Measurements from ENCODE around the gene MS4A13. TPM values are rescaled to one million over a fixed set of nuclear protein-coding genes. Genes with fewer than 3 reads are reported as not detected.

MS4A13 gene
- total RNA-seq, 2 experiments from 2014 or later, result not detected

DNA sequence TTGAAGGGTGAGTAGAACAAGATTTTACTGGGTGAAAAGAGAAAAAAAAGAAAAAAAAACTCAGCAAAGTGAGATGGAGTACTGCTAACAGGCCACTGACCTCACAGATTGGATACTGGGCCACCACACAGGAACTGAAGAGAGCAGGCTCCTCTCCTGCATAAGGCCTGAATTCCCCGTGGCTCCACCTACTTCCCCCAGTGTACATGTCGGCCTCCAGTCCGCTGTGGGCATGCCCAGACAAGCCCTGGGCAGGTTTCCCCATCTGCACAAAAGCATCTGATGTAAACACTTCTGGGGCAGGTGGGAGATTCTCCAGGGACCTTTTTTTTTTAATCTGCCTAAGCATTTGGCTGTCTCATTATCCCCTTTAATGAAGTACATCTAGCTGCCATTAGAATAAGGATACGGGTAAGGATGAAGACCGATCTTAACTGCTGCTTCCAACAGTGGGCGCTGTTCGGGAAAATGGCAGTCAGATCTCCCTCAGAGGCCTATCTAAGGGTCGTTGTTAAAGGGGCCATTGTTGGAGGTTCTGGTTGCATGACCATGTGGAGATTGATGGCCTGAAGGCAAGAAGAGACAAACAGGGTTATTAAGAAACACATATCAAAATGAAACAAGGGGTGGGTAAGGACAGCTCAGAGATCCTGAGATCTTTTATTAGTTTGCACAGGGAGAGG, 48.5 kb downstream of the MS4A13 start:
- H3K36me3 Mint-ChIP-seq (ENCODE audit: low read depth), result peaks cover 3% of the 10 kb centered on the region
- peaks cover 3% of the 10 kb centered on the region for H3K27me3 Mint-ChIP-seq
- no peak overlapping the region for H3K27ac Mint-ChIP-seq
- ChIA-PET CTCF (no interaction called here), POLR2A (no interaction called here)
- DNase-seq, result no peak
- H3K4me1 Mint-ChIP-seq, result peaks cover 2% of the 10 kb centered on the region
- no peak overlapping the region for H3K4me3 Mint-ChIP-seq
- H3K9me3 Mint-ChIP-seq, result peaks cover 13% of the 10 kb centered on the region

DNA sequence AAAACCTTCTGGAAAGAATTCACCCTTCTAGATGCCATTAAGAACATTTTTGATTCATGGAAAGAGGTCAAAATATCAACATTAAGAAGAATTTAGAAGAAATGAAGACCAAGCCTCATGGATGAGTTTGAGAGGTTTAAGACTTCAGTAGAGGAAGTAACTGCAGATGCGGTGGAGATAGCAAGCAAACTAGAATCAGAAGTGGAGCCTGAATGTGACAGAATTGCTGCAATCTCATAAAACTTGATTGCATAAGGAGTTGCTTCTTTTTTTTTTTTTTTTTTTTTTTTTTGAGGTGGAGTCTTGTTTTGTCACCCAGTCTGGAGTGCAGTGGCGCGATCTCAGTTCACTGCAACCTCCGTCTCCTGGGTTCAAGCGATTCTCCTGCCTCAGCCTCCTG, 51.6 kb downstream of the MS4A13 start:
- Mint-ChIP-seq H3K4me3 (no peak overlapping the region), H3K9me3 (peaks cover 10% of the 10 kb centered on the region), H3K36me3 (ENCODE audit: low read depth) (peaks cover 3% of the 10 kb centered on the region), H3K4me1 (peaks cover 2% of the 10 kb centered on the region), H3K27ac (no peak overlapping the region), H3K27me3 (peaks cover 8% of the 10 kb centered on the region)
- no peak for DNase-seq
- POLR2A ChIA-PET, result no interaction called here
- CTCF ChIA-PET, result no interaction called here

DNA sequence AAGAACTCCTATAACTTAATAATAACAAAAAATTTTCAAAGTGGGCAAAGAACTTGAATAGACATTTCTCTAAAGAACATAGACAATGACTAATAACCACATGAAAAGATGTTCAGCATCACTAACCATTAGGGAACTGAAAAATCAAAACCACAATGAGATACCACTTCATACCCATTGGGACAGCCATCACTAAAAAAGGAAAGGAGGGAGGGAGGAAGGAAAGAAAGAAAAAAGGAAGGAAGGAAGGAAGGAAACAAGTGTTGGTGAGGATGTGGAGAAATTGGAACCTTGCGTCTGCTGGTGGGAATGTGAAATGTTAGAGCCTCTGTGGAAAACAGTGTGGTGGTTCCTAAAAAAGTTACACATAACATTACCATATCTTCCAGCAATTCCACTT, 55.8 kb downstream of the MS4A13 start:
- H3K9me3 Mint-ChIP-seq, result no peaks in the 10 kb centered on the region
- no peak overlapping the region for H3K4me3 Mint-ChIP-seq
- no peak for DNase-seq
- ChIA-PET CTCF (no interaction called here), POLR2A (no interaction called here)
- H3K27me3 Mint-ChIP-seq, result peaks cover 12% of the 10 kb centered on the region
- H3K36me3 Mint-ChIP-seq (ENCODE audit: low read depth), result no peaks in the 10 kb centered on the region
- no peaks in the 10 kb centered on the region for H3K4me1 Mint-ChIP-seq
- H3K27ac Mint-ChIP-seq, result no peak overlapping the region

DNA sequence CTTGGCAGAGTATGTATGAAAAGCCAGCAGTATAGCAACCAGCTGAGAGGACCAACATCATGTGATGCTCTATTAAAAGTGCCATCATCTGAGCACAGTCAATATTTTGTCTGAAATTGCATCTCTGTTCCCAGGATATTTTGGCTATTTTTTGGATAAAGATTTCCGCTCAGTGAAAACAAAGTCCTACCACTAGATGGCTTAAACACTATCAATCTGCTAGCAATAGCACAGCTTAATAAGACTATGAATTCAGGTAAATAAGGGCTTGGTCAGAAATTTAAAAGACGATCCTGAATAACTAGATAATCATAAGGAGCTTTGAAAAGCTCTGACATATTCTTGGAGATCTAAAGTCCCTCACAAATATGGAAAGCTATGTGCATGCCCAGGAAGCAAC, 74.4 kb downstream of the MS4A13 start:
- no peaks in the 10 kb centered on the region for H3K4me1 Mint-ChIP-seq
- no peak overlapping the region for H3K27ac Mint-ChIP-seq
- no peaks in the 10 kb centered on the region for H3K9me3 Mint-ChIP-seq
- ChIA-PET POLR2A (no interaction called here), CTCF (no interaction called here)
- no peaks in the 10 kb centered on the region for H3K36me3 Mint-ChIP-seq (ENCODE audit: low read depth)
- H3K4me3 Mint-ChIP-seq, result no peak overlapping the region
- DNase-seq, result no peak
- peaks cover 5% of the 10 kb centered on the region for H3K27me3 Mint-ChIP-seq

Other genes starting within 250 kb of the MS4A13 start
- not detected for gene MS4A4A, start 234.7 kb upstream of the MS4A13 start, total RNA-seq
- not detected for gene MS4A6E, start 188.1 kb upstream of the MS4A13 start, total RNA-seq
- gene MS4A7, start 136.9 kb upstream of the MS4A13 start, total RNA-seq, result not detected
- not detected for gene MS4A14, start 118.9 kb upstream of the MS4A13 start, total RNA-seq
- not detected for gene MS4A5, start 85.8 kb upstream of the MS4A13 start, total RNA-seq
- gene MS4A1, start 59.5 kb upstream of the MS4A13 start, total RNA-seq, result not detected
- gene MS4A12, start 22.6 kb upstream of the MS4A13 start, total RNA-seq, result not detected
- not detected for gene MS4A8, start 184.2 kb downstream of the MS4A13 start, total RNA-seq
- gene MS4A18, start 209.3 kb downstream of the MS4A13 start, total RNA-seq, result not detected
- gene MS4A15, start 241.5 kb downstream of the MS4A13 start, total RNA-seq, result not detected